Hepatocyte (in vitro differentiated cells): ENCODE data around the gene STEAP4. TPM values are rescaled to one million over a fixed set of nuclear protein-coding genes. Genes with fewer than 3 reads are reported as not detected.

Experiments
- DNase-seq: peaks from one replicate; pipeline ENCODE4 v3.0.0-alpha.2; 2016; ENCODE audit warnings: low spot score
- H2AFZ ChIP-seq: fragments of 200-600 bp; sonication (generic); 2 replicates; pipeline ENCODE4 v1.6.0; 2016; ENCODE audit warnings: antibody characterized with exemption, mild to moderate bottlenecking
- H3K27ac ChIP-seq: fragments of 200-600 bp; sonication (generic); 2 replicates; pipeline ENCODE4 v1.5.1; 2016; ENCODE audit warnings: mild to moderate bottlenecking
- H3K27me3 ChIP-seq: fragments of 200-600 bp; sonication (generic); 2 replicates; pipeline ENCODE4 v1.6.1; 2016
- H3K36me3 ChIP-seq: fragments of 200-600 bp; sonication (generic); replicated peaks from 2 replicates; pipeline ENCODE4 v1.5.1; 2016; ENCODE audit warnings: low read depth; ENCODE audit not compliant: insufficient read depth
- H3K4me1 ChIP-seq: fragments of 200-600 bp; sonication (generic); 2 replicates; pipeline ENCODE4 v1.5.1; 2016; ENCODE audit warnings: mild to moderate bottlenecking, moderate library complexity; ENCODE audit not compliant: insufficient read depth
- H3K4me2 ChIP-seq: fragments of 200-600 bp; sonication (generic); 2 replicates; pipeline ENCODE4 v1.6.0; 2016
- H3K4me3 ChIP-seq: fragments of 200-600 bp; sonication (generic); 2 replicates; pipeline ENCODE4 v1.5.1; 2016; ENCODE audit warnings: mild to moderate bottlenecking
- H3K79me2 ChIP-seq: fragments of 200-600 bp; sonication (generic); 2 replicates; pipeline ENCODE4 v1.6.0; 2017; ENCODE audit warnings: mild to moderate bottlenecking
- H3K9me2 ChIP-seq: fragments of 200-600 bp; sonication (generic); replicated peaks from 2 replicates; pipeline ENCODE4 v1.6.0; 2017; ENCODE audit warnings: mild to moderate bottlenecking; ENCODE audit not compliant: insufficient read depth
- H3K9me3 ChIP-seq: fragments of 200-600 bp; sonication (generic); 2 replicates; pipeline ENCODE4 v1.5.1; 2016; ENCODE audit warnings: low read depth, mild to moderate bottlenecking
- H4K20me1 ChIP-seq: fragments of 200-600 bp; sonication (generic); 2 replicates; pipeline ENCODE4 v1.6.0; 2016; ENCODE audit warnings: mild to moderate bottlenecking; ENCODE audit not compliant: insufficient read depth, poor library complexity, severe bottlenecking
- CTCF ChIP-seq: fragments of 200-600 bp; sonication (generic); IDR thresholded peaks from 2 replicates; pipeline ENCODE4 v1.5.1; 2016; ENCODE audit warnings: antibody characterized with exemption, mild to moderate bottlenecking; ENCODE audit not compliant: poor library complexity
- EZH2 ChIP-seq: fragments of 200-600 bp; sonication (generic); IDR thresholded peaks from 2 replicates; pipeline ENCODE4 v1.6.1; 2016; ENCODE audit warnings: antibody characterized with exemption, mild to moderate bottlenecking, borderline replicate concordance
- EZH2phosphoT487 ChIP-seq: fragments of 200-600 bp; sonication (generic); IDR thresholded peaks from one replicate; pipeline ENCODE4 v1.6.1; 2018; ENCODE audit warnings: antibody characterized with exemption, mild to moderate bottlenecking, low read depth, moderate library complexity; ENCODE audit not compliant: unreplicated experiment, severe bottlenecking
- WGBS: methylation state at CpG from one replicate; pipeline ENCODE4 v1.1.6; 2016; ENCODE audit warnings: low lambda C conversion rate; ENCODE audit errors: missing lambda C conversion rate; 5-methylcytosine and 5-hydroxymethylcytosine counted together
- polyA plus RNA-seq: library from polyadenylated mRNA; unstranded; fragments of >200 nt; fragmentation: Nextera tagmentation; extraction: Ambion mirVana; gene quantifications from 2 replicates; pipeline ENCODE4 v1.2.1, GENCODE V29; 2016
- total RNA-seq: library from RNA; depleted of rRNA; stranded (reverse); fragments of >200 nt; gene quantifications from 2 replicates; pipeline ENCODE4 v1.2.3, GENCODE V29; 2014

STEAP4 gene
- total and polyA plus RNA-seq, 2 experiments from 2014 or later = 1.1 TPM; not detected in 1

GRCh38 chr7:88337572-88337971 is 30.9 kb upstream of the STEAP4 start:
- Histone ChIP-seq H3K4me3 (no peak overlapping the region), H3K9me3 (no peaks in the 10 kb centered on the region), H2AFZ (no peak overlapping the region), H3K4me1 (no peaks in the 10 kb centered on the region), H3K9me2 (no peaks in the 10 kb centered on the region), H3K79me2 (no peaks in the 10 kb centered on the region), H4K20me1 (no peaks in the 10 kb centered on the region), H3K27me3 (no peaks in the 10 kb centered on the region), H3K27ac (no peak overlapping the region), H3K4me2 (no peak overlapping the region), H3K36me3 (no peaks in the 10 kb centered on the region)
- no peak for TF ChIP-seq EZH2
- TF ChIP-seq EZH2phosphoT487 = no peak
- TF ChIP-seq CTCF = no peak
- no peak for DNase-seq

GRCh38 chr7:88331322-88331721 is 24.6 kb upstream of the STEAP4 start:
- Histone ChIP-seq H3K4me2 (no peak overlapping the region), H3K36me3 (no peaks in the 10 kb centered on the region), H3K4me1 (no peaks in the 10 kb centered on the region), H3K9me2 (no peaks in the 10 kb centered on the region), H3K9me3 (no peaks in the 10 kb centered on the region), H3K79me2 (no peaks in the 10 kb centered on the region), H4K20me1 (no peaks in the 10 kb centered on the region), H3K4me3 (no peak overlapping the region), H2AFZ (no peak overlapping the region), H3K27ac (no peak overlapping the region), H3K27me3 (no peaks in the 10 kb centered on the region)
- no peak for TF ChIP-seq CTCF
- no peak for TF ChIP-seq EZH2phosphoT487
- TF ChIP-seq EZH2 = no peak
- no peak for DNase-seq

- H3K27ac ChIP-seq = no peak overlapping the region
- no peaks in the 10 kb centered on the region for H3K9me3 ChIP-seq
- H2AFZ ChIP-seq = no peak overlapping the region
- no peak overlapping the region for H3K4me3 ChIP-seq
- H3K4me1 ChIP-seq = no peaks in the 10 kb centered on the region
- DNase-seq = no peak
- no peaks in the 10 kb centered on the region for H3K79me2 ChIP-seq
- no peaks in the 10 kb centered on the region for H3K27me3 ChIP-seq
- TF ChIP-seq EZH2 (no peak), CTCF (no peak), EZH2phosphoT487 (no peak)
- WGBS = 84% methylated on average over 10 of the region's 10 CpGs
- H4K20me1 ChIP-seq = no peaks in the 10 kb centered on the region
- no peak overlapping the region for H3K4me2 ChIP-seq
- H3K9me2 ChIP-seq = no peaks in the 10 kb centered on the region
- no peaks in the 10 kb centered on the region for H3K36me3 ChIP-seq
Measured at GRCh38 chr7:88329532-88330463, 23.1 kb upstream of the STEAP4 start.

GRCh38 chr7:88328787-88329186 is 22.1 kb upstream of the STEAP4 start:
- Histone ChIP-seq H3K4me1 (no peaks in the 10 kb centered on the region), H3K4me2 (no peak overlapping the region), H3K27me3 (no peaks in the 10 kb centered on the region), H3K4me3 (no peak overlapping the region), H3K36me3 (no peaks in the 10 kb centered on the region), H3K9me2 (no peaks in the 10 kb centered on the region), H3K27ac (no peak overlapping the region), H3K9me3 (no peaks in the 10 kb centered on the region), H2AFZ (no peak overlapping the region), H3K79me2 (no peaks in the 10 kb centered on the region), H4K20me1 (no peaks in the 10 kb centered on the region)
- no peak for DNase-seq
- TF ChIP-seq EZH2phosphoT487 (no peak), CTCF (no peak), EZH2 (no peak)
